Measurements from ENCODE around the gene SLC7A10. TPM values are rescaled to one million over a fixed set of nuclear protein-coding genes. Genes with fewer than 3 reads are reported as not detected.
"Not testable (repeated sequence)": the region's sequence is repeated elsewhere in the genome, so short reads cannot be mapped to it uniquely, and the experiment has no call there.

The SLC7A10 gene
- total RNA-seq, 1 donor from 2014 or later = 0.13 TPM

GRCh38 chr19:33171222-33171795, 54.3 kb downstream of the SLC7A10 start:
- intact Hi-C loops (cut with DNase I) = no loop called here
- ATAC-seq (ENCODE audit: poor library complexity) = no peak

GRCh38 chr19:33168528-33168927, 57.1 kb downstream of the SLC7A10 start:
- no peak for ATAC-seq (ENCODE audit: poor library complexity)
- intact Hi-C loops (cut with DNase I) = no loop called here

More at GRCh38 chr19:33171222-33171795, 54.3 kb downstream of the SLC7A10 start:
- no peak for DNase-seq

GRCh38 chr19:33167438-33167837, 58.2 kb downstream of the SLC7A10 start:
- intact Hi-C loops (cut with DNase I) = no loop called here
- DNase-seq = no peak
- ATAC-seq (ENCODE audit: poor library complexity) = no peak

More at GRCh38 chr19:33168528-33168927, 57.1 kb downstream of the SLC7A10 start:
- no peak for DNase-seq

- ATAC-seq (ENCODE audit: poor library complexity); intact Hi-C loops (cut with DNase I); DNase-seq: not testable (repeated sequence)
These were observed 59.6 kb downstream of the SLC7A10 start for GRCh38 chr19:33166037-33166436.

- DNase-seq (no peak), ATAC-seq (ENCODE audit: poor library complexity) (no peak)
- intact Hi-C loops (cut with DNase I) = no loop called here
These were observed 62.2 kb downstream of the SLC7A10 start for GRCh38 chr19:33163481-33163880.

GRCh38 chr19:33161201-33161600, 64.4 kb downstream of the SLC7A10 start:
- intact Hi-C loops (cut with DNase I) = no loop called here
- DNase-seq (no peak), ATAC-seq (ENCODE audit: poor library complexity) (no peak)

- ATAC-seq (ENCODE audit: poor library complexity) (no peak), DNase-seq (no peak)
- intact Hi-C loops (cut with DNase I) = no loop called here
These were observed 65.8 kb downstream of the SLC7A10 start for GRCh38 chr19:33159893-33160292.

GRCh38 chr19:33159149-33159548, 66.5 kb downstream of the SLC7A10 start:
- intact Hi-C loops (cut with DNase I) = no loop called here
- DNase-seq (no peak), ATAC-seq (ENCODE audit: poor library complexity) (no peak)

Other genes with a start within 250 kb of the SLC7A10 start
- 1.8 TPM for gene RHPN2, start 161.0 kb downstream of the SLC7A10 start, total RNA-seq
- gene GPATCH1, start 144.7 kb downstream of the SLC7A10 start, total RNA-seq = 6.0 TPM
- 0.38 TPM for gene WDR88, start 93.7 kb downstream of the SLC7A10 start, total RNA-seq
- gene LRP3, start 31.5 kb downstream of the SLC7A10 start, total RNA-seq = 16.4 TPM
- 3.4 TPM for gene CEBPA, start 76.7 kb upstream of the SLC7A10 start, total RNA-seq
- 16.1 TPM for gene CEBPG, start 147.9 kb upstream of the SLC7A10 start, total RNA-seq

All from Right ventricle myocardium superior (tissue), 1 donor.